Hepatocyte (in vitro differentiated cells): Measurements from ENCODE around the gene USP8. TPM values are rescaled to one million over a fixed set of nuclear protein-coding genes. Genes with fewer than 3 reads are reported as not detected.

Source experiments
- DNase-seq: peaks from one replicate; pipeline ENCODE4 v3.0.0-alpha.2; 2016; ENCODE audit warnings: low spot score
- H2AFZ ChIP-seq: fragments of 200-600 bp; sonication (generic); 2 replicates; pipeline ENCODE4 v1.6.0; 2016; ENCODE audit warnings: antibody characterized with exemption, mild to moderate bottlenecking
- H3K27ac ChIP-seq: fragments of 200-600 bp; sonication (generic); 2 replicates; pipeline ENCODE4 v1.5.1; 2016; ENCODE audit warnings: mild to moderate bottlenecking
- H3K27me3 ChIP-seq: fragments of 200-600 bp; sonication (generic); 2 replicates; pipeline ENCODE4 v1.6.1; 2016
- H3K36me3 ChIP-seq: fragments of 200-600 bp; sonication (generic); replicated peaks from 2 replicates; pipeline ENCODE4 v1.5.1; 2016; ENCODE audit warnings: low read depth; ENCODE audit not compliant: insufficient read depth
- H3K4me1 ChIP-seq: fragments of 200-600 bp; sonication (generic); 2 replicates; pipeline ENCODE4 v1.5.1; 2016; ENCODE audit warnings: mild to moderate bottlenecking, moderate library complexity; ENCODE audit not compliant: insufficient read depth
- H3K4me2 ChIP-seq: fragments of 200-600 bp; sonication (generic); 2 replicates; pipeline ENCODE4 v1.6.0; 2016
- H3K4me3 ChIP-seq: fragments of 200-600 bp; sonication (generic); 2 replicates; pipeline ENCODE4 v1.5.1; 2016; ENCODE audit warnings: mild to moderate bottlenecking
- H3K79me2 ChIP-seq: fragments of 200-600 bp; sonication (generic); 2 replicates; pipeline ENCODE4 v1.6.0; 2017; ENCODE audit warnings: mild to moderate bottlenecking
- H3K9me2 ChIP-seq: fragments of 200-600 bp; sonication (generic); replicated peaks from 2 replicates; pipeline ENCODE4 v1.6.0; 2017; ENCODE audit warnings: mild to moderate bottlenecking; ENCODE audit not compliant: insufficient read depth
- H3K9me3 ChIP-seq: fragments of 200-600 bp; sonication (generic); 2 replicates; pipeline ENCODE4 v1.5.1; 2016; ENCODE audit warnings: low read depth, mild to moderate bottlenecking
- H4K20me1 ChIP-seq: fragments of 200-600 bp; sonication (generic); 2 replicates; pipeline ENCODE4 v1.6.0; 2016; ENCODE audit warnings: mild to moderate bottlenecking; ENCODE audit not compliant: insufficient read depth, poor library complexity, severe bottlenecking
- CTCF ChIP-seq: fragments of 200-600 bp; sonication (generic); IDR thresholded peaks from 2 replicates; pipeline ENCODE4 v1.5.1; 2016; ENCODE audit warnings: antibody characterized with exemption, mild to moderate bottlenecking; ENCODE audit not compliant: poor library complexity
- EZH2 ChIP-seq: fragments of 200-600 bp; sonication (generic); IDR thresholded peaks from 2 replicates; pipeline ENCODE4 v1.6.1; 2016; ENCODE audit warnings: antibody characterized with exemption, mild to moderate bottlenecking, borderline replicate concordance
- EZH2phosphoT487 ChIP-seq: fragments of 200-600 bp; sonication (generic); IDR thresholded peaks from one replicate; pipeline ENCODE4 v1.6.1; 2018; ENCODE audit warnings: antibody characterized with exemption, mild to moderate bottlenecking, low read depth, moderate library complexity; ENCODE audit not compliant: unreplicated experiment, severe bottlenecking
- WGBS: methylation state at CpG from one replicate; pipeline ENCODE4 v1.1.6; 2016; ENCODE audit warnings: low lambda C conversion rate; ENCODE audit errors: missing lambda C conversion rate; 5-methylcytosine and 5-hydroxymethylcytosine counted together
- polyA plus RNA-seq: library from polyadenylated mRNA; unstranded; fragments of >200 nt; fragmentation: Nextera tagmentation; extraction: Ambion mirVana; gene quantifications from 2 replicates; pipeline ENCODE4 v1.2.1, GENCODE V29; 2016
- total RNA-seq: library from RNA; depleted of rRNA; stranded (reverse); fragments of >200 nt; gene quantifications from 2 replicates; pipeline ENCODE4 v1.2.3, GENCODE V29; 2014

USP8 gene
- total and polyA plus RNA-seq, 2 experiments from 2014 or later: 46.8 to 79.9 TPM

DNA sequence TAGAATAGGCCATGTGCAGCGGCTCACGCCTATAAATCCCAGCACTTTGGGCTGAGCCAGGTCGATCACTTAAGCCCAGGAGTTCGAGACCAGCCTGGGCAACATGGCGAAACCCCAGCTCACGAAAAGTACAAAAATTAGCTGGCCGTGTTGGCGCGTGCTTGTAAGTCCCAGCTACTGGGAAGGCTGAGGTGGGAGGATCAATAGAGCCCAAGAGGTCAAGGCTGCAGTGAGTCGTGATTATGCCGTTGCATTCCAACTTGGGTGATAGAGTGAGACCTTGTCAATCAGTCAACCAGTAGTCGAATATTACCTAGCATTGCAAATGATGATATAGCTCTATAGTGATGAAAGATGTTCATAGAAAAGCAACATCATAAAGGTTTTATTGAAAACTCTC lies 51.9 kb downstream of the USP8 start:
- H3K4me1 ChIP-seq: no peaks in the 10 kb centered on the region
- TF ChIP-seq EZH2 (no peak), CTCF (no peak)
- no peaks in the 10 kb centered on the region for H3K27me3 ChIP-seq
- no peak overlapping the region for H3K27ac ChIP-seq
- H3K36me3 ChIP-seq: no peaks in the 10 kb centered on the region
- H3K9me3 ChIP-seq: no peaks in the 10 kb centered on the region
- no peak overlapping the region for H2AFZ ChIP-seq
- WGBS: 97% methylated on average over 12 of the region's 12 CpGs
- no peak overlapping the region for H3K4me2 ChIP-seq
- no peak overlapping the region for H3K4me3 ChIP-seq
- H3K9me2 ChIP-seq: no peaks in the 10 kb centered on the region
- H4K20me1 ChIP-seq: no peaks in the 10 kb centered on the region
- H3K79me2 ChIP-seq: no peaks in the 10 kb centered on the region
- no peak for DNase-seq

GRCh38 chr15:50484781-50485180 lies 60.6 kb downstream of the USP8 start:
- WGBS: 90% methylated on average over 1 of the region's 1 CpG
- no peaks in the 10 kb centered on the region for H3K4me1 ChIP-seq
- H3K79me2 ChIP-seq: no peaks in the 10 kb centered on the region
- TF ChIP-seq CTCF: no peak
- no peak for TF ChIP-seq EZH2
- no peak for TF ChIP-seq EZH2phosphoT487
- no peaks in the 10 kb centered on the region for H3K9me2 ChIP-seq
- no peak overlapping the region for H2AFZ ChIP-seq
- H3K4me2 ChIP-seq: no peak overlapping the region
- no peak overlapping the region for H3K27ac ChIP-seq
- H3K27me3 ChIP-seq: no peaks in the 10 kb centered on the region
- H3K4me3 ChIP-seq: no peak overlapping the region
- H3K9me3 ChIP-seq: no peaks in the 10 kb centered on the region
- no peak for DNase-seq
- peaks cover 4% of the 10 kb centered on the region for H3K36me3 ChIP-seq
- H4K20me1 ChIP-seq: no peaks in the 10 kb centered on the region

DNA sequence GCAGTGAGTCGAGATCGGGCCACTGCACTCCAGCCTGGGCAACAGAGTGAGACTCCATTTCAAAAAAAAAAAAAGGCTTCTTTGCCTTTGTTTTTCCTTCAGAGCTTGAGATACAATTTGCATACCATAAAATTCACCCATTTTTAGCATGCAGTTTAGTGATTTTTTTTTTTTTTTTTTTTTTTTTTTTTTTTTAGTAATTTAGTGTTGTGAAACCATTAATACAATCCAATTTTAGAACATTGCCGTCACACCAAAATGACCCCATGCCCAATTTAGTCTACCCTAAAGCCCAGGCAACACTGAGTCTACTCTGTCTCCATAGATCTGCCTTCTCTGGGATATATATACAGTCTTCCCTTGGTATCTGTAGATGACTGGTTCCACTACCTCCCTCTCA lies 61.2 kb downstream of the USP8 start:
- H3K4me2 ChIP-seq: no peak overlapping the region
- H3K9me2 ChIP-seq: no peaks in the 10 kb centered on the region
- no peaks in the 10 kb centered on the region for H3K4me1 ChIP-seq
- no peak overlapping the region for H3K4me3 ChIP-seq
- no peaks in the 10 kb centered on the region for H4K20me1 ChIP-seq
- H3K36me3 ChIP-seq: peaks cover 4% of the 10 kb centered on the region
- TF ChIP-seq EZH2phosphoT487 (no peak), EZH2 (no peak), CTCF (no peak)
- no peaks in the 10 kb centered on the region for H3K79me2 ChIP-seq
- DNase-seq: no peak
- 98% methylated on average over 3 of the region's 3 CpGs for WGBS
- H3K27ac ChIP-seq: no peak overlapping the region
- no peaks in the 10 kb centered on the region for H3K9me3 ChIP-seq
- no peaks in the 10 kb centered on the region for H3K27me3 ChIP-seq
- no peak overlapping the region for H2AFZ ChIP-seq

- H3K4me2 ChIP-seq: no peak overlapping the region
- no peak overlapping the region for H2AFZ ChIP-seq
- H3K9me3 ChIP-seq: no peaks in the 10 kb centered on the region
These were observed 63.1 kb downstream of the USP8 start for GRCh38 chr15:50487287-50487686.

More at GRCh38 chr15:50487287-50487686, 63.1 kb downstream of the USP8 start:
- Histone ChIP-seq H3K36me3 (peaks cover 4% of the 10 kb centered on the region), H3K27ac (no peak overlapping the region), H3K9me2 (no peaks in the 10 kb centered on the region), H3K4me3 (no peak overlapping the region), H3K4me1 (no peaks in the 10 kb centered on the region), H3K79me2 (no peaks in the 10 kb centered on the region), H4K20me1 (no peaks in the 10 kb centered on the region), H3K27me3 (no peaks in the 10 kb centered on the region)
- no peak for TF ChIP-seq EZH2
- TF ChIP-seq EZH2phosphoT487: no peak
- no peak for TF ChIP-seq CTCF
- DNase-seq: no peak
